Measurements from ENCODE around the gene NEDD1.

The NEDD1 gene

GRCh38 chr12:96906849-96907670 is at the start of gene NEDD1:
Gene NEDD1, plus strand, starts transcription at chr12:96907257. Its CDS starts 2,503 bp downstream, at chr12:96909760.
- DNase-seq: peak; percentile 91

- DNase-seq: no peak
Measured at GRCh38 chr12:96858162-96858561, 48.9 kb upstream of the NEDD1 start.

GRCh38 chr12:96861656-96862055 is 45.4 kb upstream of the NEDD1 start:
- DNase-seq: no peak

- no peak for DNase-seq
Measured at GRCh38 chr12:96862326-96862725, 44.7 kb upstream of the NEDD1 start.

- DNase-seq: no peak
Measured at GRCh38 chr12:96864335-96864734, 42.7 kb upstream of the NEDD1 start.

- DNase-seq: no peak
Measured at GRCh38 chr12:96866801-96867590, 40.1 kb upstream of the NEDD1 start.

- DNase-seq: no peak
Measured at GRCh38 chr12:96870946-96871345, 36.1 kb upstream of the NEDD1 start.

- no peak for DNase-seq
Measured at GRCh38 chr12:96872961-96873360, 34.1 kb upstream of the NEDD1 start.

- DNase-seq: no peak
Measured at GRCh38 chr12:96874211-96874610, 32.8 kb upstream of the NEDD1 start.

- DNase-seq: no peak
Measured at GRCh38 chr12:96876966-96877365, 30.1 kb upstream of the NEDD1 start.

GRCh38 chr12:96878704-96879103 is 28.4 kb upstream of the NEDD1 start:
- DNase-seq: no peak

- no peak for DNase-seq
Measured at GRCh38 chr12:96879301-96879700, 27.8 kb upstream of the NEDD1 start.

GRCh38 chr12:96880220-96880619 is 26.8 kb upstream of the NEDD1 start:
- no peak for DNase-seq

- DNase-seq: no peak
Measured at GRCh38 chr12:96881608-96882007, 25.4 kb upstream of the NEDD1 start.

- no peak for DNase-seq
Measured at GRCh38 chr12:96882862-96883261, 24.2 kb upstream of the NEDD1 start.

- DNase-seq: no peak
Measured at GRCh38 chr12:96883571-96883970, 23.5 kb upstream of the NEDD1 start.

- peak; percentile 62 for DNase-seq
Measured at GRCh38 chr12:96886998-96887677, 19.9 kb upstream of the NEDD1 start.

GRCh38 chr12:96889273-96889933 is 17.7 kb upstream of the NEDD1 start:
- no peak for DNase-seq

- DNase-seq: no peak
Measured at GRCh38 chr12:96890331-96890730, 16.7 kb upstream of the NEDD1 start.

- DNase-seq: no peak
Measured at GRCh38 chr12:96892104-96892503, 15.0 kb upstream of the NEDD1 start.

GRCh38 chr12:96897421-96897820 is 9.6 kb upstream of the NEDD1 start:
- DNase-seq: no peak

GRCh38 chr12:96901175-96901574 is 5.9 kb upstream of the NEDD1 start:
- no peak for DNase-seq

GRCh38 chr12:96902076-96902475 is 5.0 kb upstream of the NEDD1 start:
- DNase-seq: no peak
